ENCODE measurements around the gene CASTOR2.
"Not testable (repeated sequence)": the region's sequence is repeated elsewhere in the genome, so short reads cannot be mapped to it uniquely, and the experiment has no call there.

- TF ChIP-seq POLR2A (IDR thresholded peaks at IDR 0.05) = not testable (repeated sequence)
- TF ChIP-seq, protein P1, sequence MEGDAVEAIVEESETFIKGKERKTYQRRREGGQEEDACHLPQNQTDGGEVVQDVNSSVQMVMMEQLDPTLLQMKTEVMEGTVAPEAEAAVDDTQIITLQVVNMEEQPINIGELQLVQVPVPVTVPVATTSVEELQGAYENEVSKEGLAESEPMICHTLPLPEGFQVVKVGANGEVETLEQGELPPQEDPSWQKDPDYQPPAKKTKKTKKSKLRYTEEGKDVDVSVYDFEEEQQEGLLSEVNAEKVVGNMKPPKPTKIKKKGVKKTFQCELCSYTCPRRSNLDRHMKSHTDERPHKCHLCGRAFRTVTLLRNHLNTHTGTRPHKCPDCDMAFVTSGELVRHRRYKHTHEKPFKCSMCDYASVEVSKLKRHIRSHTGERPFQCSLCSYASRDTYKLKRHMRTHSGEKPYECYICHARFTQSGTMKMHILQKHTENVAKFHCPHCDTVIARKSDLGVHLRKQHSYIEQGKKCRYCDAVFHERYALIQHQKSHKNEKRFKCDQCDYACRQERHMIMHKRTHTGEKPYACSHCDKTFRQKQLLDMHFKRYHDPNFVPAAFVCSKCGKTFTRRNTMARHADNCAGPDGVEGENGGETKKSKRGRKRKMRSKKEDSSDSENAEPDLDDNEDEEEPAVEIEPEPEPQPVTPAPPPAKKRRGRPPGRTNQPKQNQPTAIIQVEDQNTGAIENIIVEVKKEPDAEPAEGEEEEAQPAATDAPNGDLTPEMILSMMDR (IDR thresholded peaks at IDR 0.05) = not testable (repeated sequence)
Observed at GRCh38 chr7:75074262-75074641, 109.7 kb downstream of the CASTOR2 start.

Data from uterus (tissue), 2 donors.